K562 (cell line): ENCODE data around the gene SNAPC2. TPM values are rescaled to one million over a fixed set of nuclear protein-coding genes. Genes with fewer than 3 reads are reported as not detected.

Experiments used
- BCL6 ChIP-seq: fragments of 250-450 bp; sonication (Bioruptor Pico); IDR thresholded peaks from 2 replicates; pipeline ENCODE4 v1.4.0; 2020
- DLX4 ChIP-seq: fragments of 250-450 bp; sonication (Bioruptor Pico); IDR thresholded peaks from 2 replicates; pipeline ENCODE4 v1.6.1; 2021; ENCODE audit warnings: mild to moderate bottlenecking
- DMBX1 ChIP-seq: fragments of 250-450 bp; sonication (Bioruptor Pico); IDR thresholded peaks from 2 replicates; pipeline ENCODE4 v1.8.0; 2022; ENCODE audit warnings: inconsistent platforms, mild to moderate bottlenecking, moderate library complexity, borderline replicate concordance
- RAD21 ChIP-seq, 2 experiments: fragments of 250-450 bp in 1 of 2; fragments of 450-650 bp in 1 of 2; sonication (Bioruptor Pico) in 1 of 2; formaldehyde crosslinking in 1 of 2; IDR thresholded peaks in 1 of 2; conservative IDR thresholded peaks in 1 of 2; 2 replicates each; pipeline versions ENCODE4 v1.4.0 to v1.8.0; 2020 to 2022; ENCODE audit warnings: mild to moderate bottlenecking in 2 of 2, moderate library complexity in 1 of 2
- SMC3 ChIP-seq: conservative IDR thresholded peaks from 2 replicates; pipeline ENCODE4 v1.6.1; 2011; ENCODE audit warnings: low read depth, low read length, improper control_type of control experiment; ENCODE audit not compliant: insufficient read depth
- ZNF274 ChIP-seq: IDR thresholded peaks from 2 replicates; pipeline ENCODE4 v1.6.1; 2011; ENCODE audit warnings: low read depth, mild to moderate bottlenecking, low read length, moderate library complexity, borderline replicate concordance
- ZNF280A ChIP-seq: fragments of 450-650 bp; IDR thresholded peaks from 2 replicates; pipeline ENCODE4 v1.6.1; 2018; ENCODE audit warnings: mild to moderate bottlenecking, low read depth; ENCODE audit not compliant: partially characterized antibody
- polyA plus RNA-seq, 8 experiments: library from polyadenylated mRNA; depleted of rRNA in 4 of 8; stranded (reverse) in 5 of 8; unstranded in 3 of 8; fragments of >200 nt; fragmentation: Nextera tagmentation in 2 of 8; fragmentation: Illumina TruSeq in 1 of 8; extraction: Ambion mirVana in 2 of 8; extraction: Trizol in 1 of 8; gene quantifications; 2 replicates each; pipeline versions ENCODE4 v1.2.1 to v1.2.3, GENCODE V29; 2011 to 2014; ENCODE audit warnings: inconsistent platforms in 1 of 8, missing spikeins in 1 of 8
- total RNA-seq, 7 experiments: library from RNA; depleted of rRNA in 6 of 7; stranded (reverse); fragments of >200 nt in 6 of 7; fragmentation: Illumina TruSeq in 2 of 7; extraction: Trizol in 2 of 7; gene quantifications; 2 replicates each; pipeline versions ENCODE4 v1.2.1 to v1.2.3, GENCODE V29; 2011 to 2021; ENCODE audit warnings: low replicate concordance in 1 of 7

The SNAPC2 gene
- total and polyA plus RNA-seq, 9 of the 15 experiments (the other 6 are each of a cell fraction or from before 2014, with no cell fraction given), result 0.59 to 45.1 (median 15.3) TPM

GRCh38 chr19:7903244-7904073, 16.7 kb upstream of the SNAPC2 start, which contains the start of gene MAP2K7 (continued):
- TF ChIP-seq ZNF280A (no peak), DLX4 (CRISPR knock-in tag) (no peak), DMBX1 (no peak), BCL6 (CRISPR knock-in tag) (no peak), SMC3 (0 out of 2 replicates have a peak, but pooled peaks have one; percentile 10), RAD21 (CRISPR knock-in tag; conservative IDR thresholded peaks at IDR 0.05 in 1 of 2, IDR thresholded peaks at IDR 0.05 in 1 of 2) (peak; percentile 58 to 63), ZNF274 (no peak)
